A673 (cell line): ENCODE data around the gene B3GLCT. TPM values are rescaled to one million over a fixed set of nuclear protein-coding genes. Genes with fewer than 3 reads are reported as not detected.
"Not testable (repeated sequence)": the region's sequence is repeated elsewhere in the genome, so short reads cannot be mapped to it uniquely, and the experiment has no call there.

Experiments used
- BruUV-seq: library from RNA; stranded (reverse); fragments of 400-500 nt; replicated peaks from 2 replicates; lab custom pipeline; 2021; lab: Mats Ljungman, UMichigan
- CTCF ChIA-PET: fragments of 300-600 bp; sonication (Branson Sonifier 250); formaldehyde crosslinking; loops from one replicate; lab custom pipeline; 2022; ENCODE audit warnings: antibody characterized with exemption; lab: Charles Lee
- POLR2A ChIA-PET: fragments of 300-600 bp; sonication (Branson Sonifier 250); formaldehyde crosslinking; loops from one replicate; lab custom pipeline; 2022; ENCODE audit warnings: antibody characterized with exemption; ENCODE audit not compliant: low non-redundant PET; lab: Charles Lee
- DNase-seq: peaks from one replicate; pipeline ENCODE4 v3.0.0-alpha.2; 2015; ENCODE audit warnings: low spot score
- H3K27ac ChIP-seq: fragments of 200-600 bp; sonication (generic); 2 replicates; pipeline ENCODE4 v1.5.1; 2016; ENCODE audit warnings: mixed run types, low read depth, mild to moderate bottlenecking, mixed read lengths, antibody characterized with exemption, low read length; ENCODE audit not compliant: poor library complexity, severe bottlenecking
- H3K27me3 ChIP-seq: fragments of 200-600 bp; sonication (generic); replicated peaks from 2 replicates; pipeline ENCODE4 v1.6.1; 2017; ENCODE audit warnings: mixed run types, low read depth, mild to moderate bottlenecking, mixed read lengths, antibody characterized with exemption, low read length; ENCODE audit not compliant: insufficient read depth, poor library complexity
- H3K36me3 ChIP-seq: fragments of 200-600 bp; sonication (generic); 2 replicates; pipeline ENCODE4 v1.6.1; 2016; ENCODE audit warnings: mixed run types, mild to moderate bottlenecking, mixed read lengths, antibody characterized with exemption, low read length; ENCODE audit not compliant: insufficient read depth, poor library complexity, severe bottlenecking
- H3K4me1 ChIP-seq: fragments of 200-600 bp; sonication (generic); 2 replicates; pipeline ENCODE4 v1.6.1; 2017; ENCODE audit warnings: mixed run types, mild to moderate bottlenecking, mixed read lengths, antibody characterized with exemption, low read length; ENCODE audit not compliant: insufficient read depth, poor library complexity, severe bottlenecking
- H3K4me3 ChIP-seq: fragments of 200-600 bp; sonication (generic); 2 replicates; pipeline ENCODE4 v1.5.1; 2016; ENCODE audit warnings: low read depth, mixed run types, mild to moderate bottlenecking, mixed read lengths, low read length; ENCODE audit not compliant: poor library complexity, severe bottlenecking
- H3K9me3 ChIP-seq: fragments of 200-600 bp; sonication (generic); 2 replicates; pipeline ENCODE4 v1.6.1; 2016; ENCODE audit warnings: mixed run types, low read depth, mild to moderate bottlenecking, mixed read lengths, antibody characterized with exemption, low read length; ENCODE audit not compliant: poor library complexity, severe bottlenecking
- EZH2 ChIP-seq: fragments of 200-600 bp; sonication (generic); IDR thresholded peaks from 2 replicates; pipeline ENCODE4 v1.6.1; 2017; ENCODE audit warnings: borderline replicate concordance, low read depth, mild to moderate bottlenecking, mixed read lengths, antibody characterized with exemption, low read length; ENCODE audit not compliant: poor library complexity, severe bottlenecking
- intact Hi-C: fragments of 100-400 bp; cut with micrococcal nuclease; formaldehyde crosslinking; loops from one replicate; pipeline ENCODE4 v1.10.0; 2022; ENCODE audit not compliant: unreplicated experiment
- total RNA-seq: library from RNA; stranded (reverse); gene quantifications from 2 replicates; pipeline ENCODE4 v1.2.3, GENCODE V29; 2021
- TF ChIP-seq, protein P1 (sequence below): fragments of 300-800, 200-600 bp; sonication (generic); conservative IDR thresholded peaks from 2 replicates; pipeline ENCODE4 v1.5.1; 2017; ENCODE audit warnings: low read depth, mild to moderate bottlenecking, antibody characterized with exemption, low read length, moderate library complexity, mixed read lengths

B3GLCT gene
- total RNA-seq, 1 experiment from 2014 or later, result 8.5 TPM

- no peaks in the 10 kb centered on the region for H3K4me1 ChIP-seq
- DNase-seq, result no peak
- intact Hi-C loops, result no loop called here
- BruUV-seq, result no TSS peak
- ChIA-PET POLR2A (no interaction called here), CTCF (no interaction called here)
- H3K27me3 ChIP-seq, result no peaks in the 10 kb centered on the region
- no peak overlapping the region for H3K27ac ChIP-seq
- H3K9me3 ChIP-seq, result no peaks in the 10 kb centered on the region
- TF ChIP-seq EZH2, result no peak
- TF ChIP-seq, protein P1, sequence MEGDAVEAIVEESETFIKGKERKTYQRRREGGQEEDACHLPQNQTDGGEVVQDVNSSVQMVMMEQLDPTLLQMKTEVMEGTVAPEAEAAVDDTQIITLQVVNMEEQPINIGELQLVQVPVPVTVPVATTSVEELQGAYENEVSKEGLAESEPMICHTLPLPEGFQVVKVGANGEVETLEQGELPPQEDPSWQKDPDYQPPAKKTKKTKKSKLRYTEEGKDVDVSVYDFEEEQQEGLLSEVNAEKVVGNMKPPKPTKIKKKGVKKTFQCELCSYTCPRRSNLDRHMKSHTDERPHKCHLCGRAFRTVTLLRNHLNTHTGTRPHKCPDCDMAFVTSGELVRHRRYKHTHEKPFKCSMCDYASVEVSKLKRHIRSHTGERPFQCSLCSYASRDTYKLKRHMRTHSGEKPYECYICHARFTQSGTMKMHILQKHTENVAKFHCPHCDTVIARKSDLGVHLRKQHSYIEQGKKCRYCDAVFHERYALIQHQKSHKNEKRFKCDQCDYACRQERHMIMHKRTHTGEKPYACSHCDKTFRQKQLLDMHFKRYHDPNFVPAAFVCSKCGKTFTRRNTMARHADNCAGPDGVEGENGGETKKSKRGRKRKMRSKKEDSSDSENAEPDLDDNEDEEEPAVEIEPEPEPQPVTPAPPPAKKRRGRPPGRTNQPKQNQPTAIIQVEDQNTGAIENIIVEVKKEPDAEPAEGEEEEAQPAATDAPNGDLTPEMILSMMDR, result no peak
- no peaks in the 10 kb centered on the region for H3K36me3 ChIP-seq
- no peak overlapping the region for H3K4me3 ChIP-seq
Measured at GRCh38 chr13:31334994-31335557, 135.3 kb downstream of the B3GLCT start.

- H3K36me3 ChIP-seq, BruUV-seq, H3K4me1 ChIP-seq, DNase-seq, H3K27ac ChIP-seq, H3K9me3 ChIP-seq, H3K4me3 ChIP-seq, POLR2A ChIA-PET, intact Hi-C loops, CTCF ChIA-PET, H3K27me3 ChIP-seq: not testable (repeated sequence)
Measured at GRCh38 chr13:31339616-31340015, 139.8 kb downstream of the B3GLCT start.

DNA sequence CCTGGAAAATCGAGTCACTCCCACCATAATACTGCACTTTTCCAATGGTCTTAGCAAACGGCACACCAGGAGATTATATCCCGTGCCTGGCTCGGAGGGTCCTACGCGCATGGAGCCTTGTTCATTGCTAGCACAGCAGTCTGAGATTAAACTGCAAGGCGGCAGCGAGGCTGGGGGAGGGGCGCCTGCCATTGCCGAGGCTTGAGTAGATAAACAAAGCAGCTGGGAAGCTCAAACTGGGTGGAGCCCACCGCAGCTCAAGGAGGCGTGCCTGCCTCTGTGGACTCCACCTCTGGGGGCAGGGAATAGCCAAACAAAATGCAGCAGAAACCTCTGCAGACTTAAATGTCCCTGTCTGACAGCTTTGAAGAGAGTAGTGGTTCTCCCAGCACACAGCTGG, 141.1 kb downstream of the B3GLCT start:
- H3K27ac ChIP-seq, BruUV-seq, intact Hi-C loops, H3K27me3 ChIP-seq, POLR2A ChIA-PET, H3K36me3 ChIP-seq, H3K9me3 ChIP-seq, DNase-seq, H3K4me1 ChIP-seq, CTCF ChIA-PET, H3K4me3 ChIP-seq: not testable (repeated sequence)

DNA sequence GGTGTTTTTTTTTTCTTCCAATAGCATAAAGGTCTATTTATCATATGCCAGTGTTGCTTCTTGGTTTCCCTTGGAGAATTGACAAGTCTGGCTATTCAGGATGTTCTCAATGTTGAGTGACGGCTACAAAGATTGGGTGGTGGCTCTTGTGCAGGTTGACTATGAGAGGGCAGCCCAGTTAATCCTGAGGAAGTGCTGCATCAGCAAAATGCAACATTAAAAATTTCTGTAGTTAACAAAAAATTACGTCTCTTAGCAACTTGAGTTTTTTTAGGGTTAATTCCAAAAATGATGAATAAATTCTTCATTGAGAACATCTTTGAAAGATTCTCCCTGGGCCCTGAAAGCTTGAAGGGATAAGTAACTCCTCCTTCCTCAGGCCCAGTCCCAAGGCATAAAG, 147.1 kb downstream of the B3GLCT start:
- TF ChIP-seq EZH2, result no peak
- TF ChIP-seq, protein P1, result no peak
- no peak for DNase-seq
- Histone ChIP-seq H3K27ac (no peak overlapping the region), H3K9me3 (no peaks in the 10 kb centered on the region), H3K4me3 (no peak overlapping the region), H3K27me3 (no peaks in the 10 kb centered on the region), H3K4me1 (no peaks in the 10 kb centered on the region), H3K36me3 (no peaks in the 10 kb centered on the region)
- CTCF ChIA-PET, result no interaction called here
- POLR2A ChIA-PET, result interaction anchor here (0.6 kb wide), 1 partner anchor 28 kb away, joined by 4 read pairs; no protein-coding TSS in a partner anchor
- intact Hi-C loops, result no loop called here
- no TSS peak for BruUV-seq
